HepG2 (cell line): ENCODE measurements around the gene HIF3A. TPM values are rescaled to one million over a fixed set of nuclear protein-coding genes. Genes with fewer than 3 reads are reported as not detected.

Experiments used
- FOXC1 ChIP-seq: sonication (generic); formaldehyde crosslinking; IDR thresholded peaks from 2 replicates; pipeline ENCODE4 v1.8.0; 2022; ENCODE audit warnings: mild to moderate bottlenecking, missing genetic modification reagents, borderline replicate concordance
- GABPA ChIP-seq, 2 experiments: IDR thresholded peaks; 2 replicates each; pipeline ENCODE4 v1.6.1; 2011 to 2016; ENCODE audit warnings: low read depth in 2 of 2, low read length in 1 of 2, missing biosample characterization in 1 of 2, missing genetic modification characterization in 1 of 2
- HDAC2 ChIP-seq: sonication (generic); formaldehyde crosslinking; IDR thresholded peaks from 2 replicates; pipeline ENCODE4 v1.4.0; 2020; ENCODE audit warnings: missing genetic modification reagents
- HNRNPH1 ChIP-seq: fragments of 200-400 bp; formaldehyde crosslinking; optimal IDR thresholded peaks from 2 replicates; pipeline ENCODE3; 2017; ENCODE audit warnings: mild to moderate bottlenecking, low read depth, low read length
- KLF15 ChIP-seq: sonication (generic); formaldehyde crosslinking; IDR thresholded peaks from 2 replicates; pipeline ENCODE4 v1.8.1; 2023; ENCODE audit warnings: borderline replicate concordance, mild to moderate bottlenecking, inconsistent platforms, missing genetic modification reagents, mixed read lengths
- KLF6 ChIP-seq: IDR thresholded peaks from 2 replicates; pipeline ENCODE4 v1.8.0; 2016; ENCODE audit warnings: missing biosample characterization, missing genetic modification reagents
- MIER2 ChIP-seq: IDR thresholded peaks from 2 replicates; pipeline ENCODE4 v1.6.1; 2016; ENCODE audit warnings: missing biosample characterization, missing genetic modification reagents
- MYNN ChIP-seq: sonication (generic); formaldehyde crosslinking; IDR thresholded peaks from 2 replicates; pipeline ENCODE4 v1.4.0; 2020; ENCODE audit warnings: mild to moderate bottlenecking, low read depth, missing genetic modification reagents
- NFIC ChIP-seq: IDR thresholded peaks from 2 replicates; pipeline ENCODE4 v1.6.1; 2012; ENCODE audit warnings: mild to moderate bottlenecking, low read length, inconsistent platforms
- SMAD3 ChIP-seq: sonication (generic); formaldehyde crosslinking; IDR thresholded peaks from 2 replicates; pipeline ENCODE4 v1.4.0; 2020; ENCODE audit warnings: missing genetic modification reagents
- SOX5 ChIP-seq: IDR thresholded peaks from 2 replicates; pipeline ENCODE4 v1.6.1; 2016; ENCODE audit warnings: borderline replicate concordance
- SPEN ChIP-seq: sonication (generic); formaldehyde crosslinking; IDR thresholded peaks from 2 replicates; pipeline ENCODE4 v1.5.1; 2020; ENCODE audit warnings: low read depth, mild to moderate bottlenecking, missing genetic modification reagents
- TP53 ChIP-seq: sonication (generic); formaldehyde crosslinking; conservative IDR thresholded peaks from 2 replicates; pipeline ENCODE4 v1.4.0; 2020; ENCODE audit warnings: missing genetic modification reagents
- ZFY ChIP-seq: sonication (generic); formaldehyde crosslinking; IDR thresholded peaks from 2 replicates; pipeline ENCODE4 v1.4.0; 2020; ENCODE audit warnings: missing genetic modification reagents
- ZMYM4 ChIP-seq: sonication (generic); formaldehyde crosslinking; IDR thresholded peaks from 2 replicates; pipeline ENCODE4 v1.8.1; 2023; ENCODE audit warnings: mild to moderate bottlenecking, missing genetic modification reagents
- ZNF605 ChIP-seq: sonication (generic); formaldehyde crosslinking; IDR thresholded peaks from 2 replicates; pipeline ENCODE4 v1.8.0; 2022; ENCODE audit warnings: mild to moderate bottlenecking, missing genetic modification reagents
- ZNF670 ChIP-seq: sonication (generic); formaldehyde crosslinking; IDR thresholded peaks from 2 replicates; pipeline ENCODE4 v1.8.0; 2022; ENCODE audit warnings: mild to moderate bottlenecking, missing genetic modification reagents, borderline replicate concordance
- ZSCAN12 ChIP-seq: sonication (generic); formaldehyde crosslinking; IDR thresholded peaks from 2 replicates; pipeline ENCODE4 v1.9.0; 2021; ENCODE audit warnings: mild to moderate bottlenecking, missing genetic modification reagents
- polyA plus RNA-seq, 8 experiments: library from polyadenylated mRNA; depleted of rRNA in 3 of 8; stranded (reverse) in 7 of 8; unstranded in 1 of 8; fragments of >200 nt; fragmentation: Illumina TruSeq in 4 of 8; extraction: Trizol in 4 of 8; gene quantifications; 2 replicates each; pipeline versions ENCODE4 v1.2.1 to v1.2.3, GENCODE V29; 2011 to 2016; ENCODE audit warnings: low read depth in 4 of 8, missing spikeins in 1 of 8, mixed read lengths in 1 of 8; ENCODE audit not compliant: insufficient read depth in 1 of 8
- total RNA-seq, 5 experiments: library from RNA; depleted of rRNA; stranded (reverse); fragments of >200 nt; fragmentation: Illumina TruSeq; extraction: Trizol; gene quantifications; 2 replicates each; pipeline ENCODE4 v1.2.3, GENCODE V29; 2016; ENCODE audit warnings: low read depth in 1 of 5
- TF ChIP-seq, protein P1 (sequence below): sonication (generic); formaldehyde crosslinking; IDR thresholded peaks from 2 replicates; pipeline ENCODE4 v1.9.0; 2021; ENCODE audit warnings: missing genetic modification reagents, mild to moderate bottlenecking, borderline replicate concordance
- TF ChIP-seq, protein P2 (sequence below): sonication (generic); formaldehyde crosslinking; IDR thresholded peaks from 2 replicates; pipeline ENCODE4 v1.4.0; 2020; ENCODE audit warnings: low read depth, mild to moderate bottlenecking, missing genetic modification reagents
- TF ChIP-seq, protein P3 (sequence below): sonication (generic); formaldehyde crosslinking; IDR thresholded peaks from 2 replicates; pipeline ENCODE4 v1.9.0; 2022; ENCODE audit warnings: low read depth, missing genetic modification reagents

The HIF3A gene
- total and polyA plus RNA-seq, 2 of the 13 experiments (the other 11 are each of a cell fraction or from before 2014, with no cell fraction given): 0.09 to 0.22 TPM

DNA sequence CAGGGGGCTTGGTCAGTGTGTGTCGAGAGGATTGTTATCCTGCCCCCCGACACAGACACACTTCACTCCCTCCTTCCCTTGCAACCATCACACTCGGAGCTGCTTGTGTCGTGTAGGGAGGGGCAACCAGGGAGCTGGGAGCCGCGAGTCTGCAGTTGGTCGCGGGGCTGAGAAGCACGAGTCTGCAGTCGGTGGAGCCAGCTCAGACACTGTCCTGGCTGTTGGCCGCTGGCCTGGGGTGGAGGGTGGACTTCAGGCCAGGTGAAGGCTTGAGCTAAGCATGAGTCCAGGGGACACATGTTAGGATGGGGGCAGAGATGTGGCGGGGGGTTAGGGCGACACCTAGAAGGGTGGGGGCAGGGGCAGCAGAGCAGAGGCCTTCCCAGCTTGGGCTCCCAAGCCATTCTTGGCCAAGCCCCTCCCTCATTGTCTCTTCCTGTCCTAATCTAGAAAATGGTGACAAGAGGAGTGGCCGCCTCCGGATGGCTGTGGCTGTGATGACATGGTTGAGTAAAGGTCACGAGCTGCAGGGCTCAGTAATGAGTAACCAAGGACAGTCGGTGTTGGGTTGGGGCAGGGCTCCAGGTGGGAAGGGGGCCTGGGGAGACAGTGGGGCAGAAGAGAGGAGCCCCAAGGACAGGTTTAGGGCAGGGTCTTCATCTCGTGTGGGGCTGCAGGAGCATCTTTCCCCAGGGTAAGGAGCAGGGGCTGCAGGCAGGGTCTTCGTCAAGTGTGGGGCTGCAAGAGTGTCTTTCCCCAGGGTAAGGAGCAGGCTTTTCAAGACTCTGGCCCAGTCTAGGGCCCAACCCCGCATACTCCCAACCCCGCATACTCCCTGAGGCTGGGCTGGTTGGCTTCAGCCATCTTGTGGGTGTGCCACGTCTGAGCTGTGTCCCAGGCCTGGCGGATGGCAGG is 58.6 kb downstream of the HIF3A start (continued):
- TF ChIP-seq SPEN (no peak), ZSCAN12 (CRISPR knock-in tag) (no peak), NFIC (no peak), KLF6 (no peak), ZNF670 (CRISPR knock-in tag) (no peak), KLF15 (CRISPR knock-in tag) (no peak), GABPA (IDR thresholded peaks at IDR 0.05; ENCODE audit: low read depth, low read length) (no peak), GABPA (CRISPR knock-in tag; IDR thresholded peaks at IDR 0.05; ENCODE audit: low read depth) (no peak), HDAC2 (CRISPR knock-in tag) (peak; percentile 63; the same call in 1 of the 2 replicates), FOXC1 (CRISPR knock-in tag) (no peak), ZMYM4 (CRISPR knock-in tag) (peak; percentile 53; the same call in 1 of the 2 replicates), SMAD3 (CRISPR knock-in tag) (no peak), TP53 (CRISPR knock-in tag) (no peak), MIER2 (CRISPR knock-in tag) (peak; percentile 29; the same call in 1 of the 2 replicates), HNRNPH1 (no peak), ZNF605 (CRISPR knock-in tag) (no peak), MYNN (no peak), SOX5 (CRISPR knock-in tag) (peak; percentile 53; the same call in 1 of the 2 replicates), ZFY (CRISPR knock-in tag) (0 out of 2 replicates have a peak, but pooled peaks have one; percentile 24)
- TF ChIP-seq, protein P1, sequence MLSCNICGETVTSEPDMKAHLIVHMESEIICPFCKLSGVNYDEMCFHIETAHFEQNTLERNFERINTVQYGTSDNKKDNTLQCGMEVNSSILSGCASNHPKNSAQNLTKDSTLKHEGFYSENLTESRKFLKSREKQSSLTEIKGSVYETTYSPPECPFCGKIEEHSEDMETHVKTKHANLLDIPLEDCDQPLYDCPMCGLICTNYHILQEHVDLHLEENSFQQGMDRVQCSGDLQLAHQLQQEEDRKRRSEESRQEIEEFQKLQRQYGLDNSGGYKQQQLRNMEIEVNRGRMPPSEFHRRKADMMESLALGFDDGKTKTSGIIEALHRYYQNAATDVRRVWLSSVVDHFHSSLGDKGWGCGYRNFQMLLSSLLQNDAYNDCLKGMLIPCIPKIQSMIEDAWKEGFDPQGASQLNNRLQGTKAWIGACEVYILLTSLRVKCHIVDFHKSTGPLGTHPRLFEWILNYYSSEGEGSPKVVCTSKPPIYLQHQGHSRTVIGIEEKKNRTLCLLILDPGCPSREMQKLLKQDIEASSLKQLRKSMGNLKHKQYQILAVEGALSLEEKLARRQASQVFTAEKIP: no peak
- TF ChIP-seq, protein P2, sequence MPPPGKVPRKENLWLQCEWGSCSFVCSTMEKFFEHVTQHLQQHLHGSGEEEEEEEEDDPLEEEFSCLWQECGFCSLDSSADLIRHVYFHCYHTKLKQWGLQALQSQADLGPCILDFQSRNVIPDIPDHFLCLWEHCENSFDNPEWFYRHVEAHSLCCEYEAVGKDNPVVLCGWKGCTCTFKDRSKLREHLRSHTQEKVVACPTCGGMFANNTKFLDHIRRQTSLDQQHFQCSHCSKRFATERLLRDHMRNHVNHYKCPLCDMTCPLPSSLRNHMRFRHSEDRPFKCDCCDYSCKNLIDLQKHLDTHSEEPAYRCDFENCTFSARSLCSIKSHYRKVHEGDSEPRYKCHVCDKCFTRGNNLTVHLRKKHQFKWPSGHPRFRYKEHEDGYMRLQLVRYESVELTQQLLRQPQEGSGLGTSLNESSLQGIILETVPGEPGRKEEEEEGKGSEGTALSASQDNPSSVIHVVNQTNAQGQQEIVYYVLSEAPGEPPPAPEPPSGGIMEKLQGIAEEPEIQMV (CRISPR knock-in tag): no peak
- TF ChIP-seq, protein P3, sequence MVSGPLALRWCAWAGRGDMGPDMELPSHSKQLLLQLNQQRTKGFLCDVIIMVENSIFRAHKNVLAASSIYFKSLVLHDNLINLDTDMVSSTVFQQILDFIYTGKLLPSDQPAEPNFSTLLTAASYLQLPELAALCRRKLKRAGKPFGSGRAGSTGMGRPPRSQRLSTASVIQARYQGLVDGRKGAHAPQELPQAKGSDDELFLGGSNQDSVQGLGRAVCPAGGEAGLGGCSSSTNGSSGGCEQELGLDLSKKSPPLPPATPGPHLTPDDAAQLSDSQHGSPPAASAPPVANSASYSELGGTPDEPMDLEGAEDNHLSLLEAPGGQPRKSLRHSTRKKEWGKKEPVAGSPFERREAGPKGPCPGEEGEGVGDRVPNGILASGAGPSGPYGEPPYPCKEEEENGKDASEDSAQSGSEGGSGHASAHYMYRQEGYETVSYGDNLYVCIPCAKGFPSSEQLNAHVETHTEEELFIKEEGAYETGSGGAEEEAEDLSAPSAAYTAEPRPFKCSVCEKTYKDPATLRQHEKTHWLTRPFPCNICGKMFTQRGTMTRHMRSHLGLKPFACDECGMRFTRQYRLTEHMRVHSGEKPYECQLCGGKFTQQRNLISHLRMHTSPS (CRISPR knock-in tag): no peak
